Testis (tissue), 3 donors: ENCODE results near the gene FST. TPM values are rescaled to one million over a fixed set of nuclear protein-coding genes. Genes with fewer than 3 reads are reported as not detected.

Experiments used
- DNase-seq: peaks from one replicate; pipeline ENCODE4 v3.0.0-alpha.2; 2019
- H3K27ac ChIP-seq, 2 donors: fragments of 200-600 bp; sonication (generic); one replicate each; pipeline ENCODE4 v1.5.1; 2019
- H3K27me3 ChIP-seq: fragments of 200-600 bp; sonication (generic); one replicate; pipeline ENCODE4 v1.5.1; 2019
- H3K36me3 ChIP-seq: fragments of 200-600 bp; sonication (generic); one replicate; pipeline ENCODE4 v1.5.1; 2017; ENCODE audit warnings: low read depth; ENCODE audit errors: missing control alignments
- H3K4me1 ChIP-seq: fragments of 200-600 bp; sonication (generic); one replicate; pipeline ENCODE4 v1.5.1; 2019
- H3K4me3 ChIP-seq, 2 donors: fragments of 200-600 bp; sonication (generic); one replicate each; pipeline ENCODE4 v1.5.1; 2017 to 2019
- H3K9me3 ChIP-seq: fragments of 200-600 bp; sonication (generic); one replicate; pipeline ENCODE4 v1.5.1; 2017
- POLR2A ChIP-seq: fragments of 450-650 bp; IDR thresholded peaks from one replicate; pipeline ENCODE4 v1.6.1; 2017; ENCODE audit warnings: antibody characterized with exemption, mild to moderate bottlenecking, moderate library complexity
- WGBS, 2 donors: methylation state at CpG; one replicate each; pipeline ENCODE4 v1.1.5; 2018; 5-methylcytosine and 5-hydroxymethylcytosine counted together
- intact Hi-C: fragments of 100-400 bp; cut with DNase I; formaldehyde crosslinking; loops from one replicate; pipeline ENCODE4 v1.15.1; 2023; ENCODE audit warnings: low total_unique reads
- polyA plus RNA-seq: library from polyadenylated mRNA; stranded (reverse); fragments of 350-450 nt; fragmentation: Illumina TruSeq; extraction: RNeasy Lipid Tissue Mini Kit (QIAGEN cat#74804); gene quantifications from one replicate; pipeline ENCODE4 v1.2.3, GENCODE V29; 2014; ENCODE audit warnings: low read depth, low replicate concordance; ENCODE audit not compliant: insufficient read depth
- total RNA-seq, 2 donors: library from RNA; depleted of rRNA; stranded (reverse); fragments of >200 nt; gene quantifications; one replicate each; pipeline ENCODE4 v1.2.3, GENCODE V29; 2016
- TF ChIP-seq, protein P1 (sequence below), 3 experiments: fragments of 450-650 bp in 2 of 3; fragments of 200-600 bp in 1 of 3; sonication (generic) in 1 of 3; IDR thresholded peaks; one replicate each; pipeline ENCODE4 v1.5.1; 2016 to 2019; ENCODE audit warnings: antibody characterized with exemption in 3 of 3, mild to moderate bottlenecking in 2 of 3, moderate library complexity in 1 of 3

FST gene
- total and polyA plus RNA-seq, 3 donors from 2014 or later: 8.0 to 9.3 (median 8.7) TPM

DNA sequence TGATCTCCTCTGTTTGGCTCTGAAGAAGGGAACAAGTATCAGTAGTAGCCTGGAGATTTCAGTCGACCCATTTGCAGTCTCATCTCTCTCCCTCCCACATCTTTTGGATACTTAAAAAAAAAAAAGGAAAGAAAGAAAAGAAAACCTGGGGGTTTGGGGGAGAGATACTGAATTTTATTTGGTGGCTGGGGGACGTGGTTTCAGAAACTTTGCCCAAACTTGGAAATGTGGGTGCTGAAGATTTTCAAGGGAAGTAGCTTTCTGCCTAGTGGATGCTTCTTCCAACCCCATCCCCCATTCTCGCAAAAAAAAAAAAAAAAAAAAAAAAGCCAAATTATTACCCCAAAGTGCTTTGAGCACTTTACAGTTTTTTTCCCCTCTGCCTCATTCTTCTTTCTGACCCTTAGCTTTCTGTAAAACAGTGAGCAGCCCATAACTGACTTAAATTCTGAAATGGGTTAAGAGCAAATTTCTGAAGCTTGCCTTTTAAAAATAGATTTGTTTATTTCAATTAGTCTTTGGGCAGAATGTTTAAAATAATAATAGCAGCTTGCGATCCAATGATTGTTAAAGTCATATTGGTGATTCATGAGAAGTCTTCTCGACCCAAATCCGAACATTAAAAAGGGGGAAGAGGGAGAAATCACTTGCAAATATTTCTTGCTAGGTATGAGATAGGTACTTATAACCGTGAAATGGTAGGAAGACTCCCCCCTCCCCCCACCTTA is 894 bp downstream of the FST start:
- no peak for DNase-seq
- no peaks in the 10 kb centered on the region for H3K36me3 ChIP-seq
- H3K27ac ChIP-seq: peak overlapping the region; percentile 34 to 80
- intact Hi-C loops: no loop called here
- no peaks in the 10 kb centered on the region for H3K9me3 ChIP-seq
- no peaks in the 10 kb centered on the region for H3K4me1 ChIP-seq
- H3K4me3 ChIP-seq: peak overlapping the region; percentile 63 to 76
- H3K27me3 ChIP-seq: no peaks in the 10 kb centered on the region
- WGBS, 2 donors: 3 to 4% methylated on average over 7 of the region's 7 CpGs
- TF ChIP-seq POLR2A: no peak
- TF ChIP-seq, protein P1, sequence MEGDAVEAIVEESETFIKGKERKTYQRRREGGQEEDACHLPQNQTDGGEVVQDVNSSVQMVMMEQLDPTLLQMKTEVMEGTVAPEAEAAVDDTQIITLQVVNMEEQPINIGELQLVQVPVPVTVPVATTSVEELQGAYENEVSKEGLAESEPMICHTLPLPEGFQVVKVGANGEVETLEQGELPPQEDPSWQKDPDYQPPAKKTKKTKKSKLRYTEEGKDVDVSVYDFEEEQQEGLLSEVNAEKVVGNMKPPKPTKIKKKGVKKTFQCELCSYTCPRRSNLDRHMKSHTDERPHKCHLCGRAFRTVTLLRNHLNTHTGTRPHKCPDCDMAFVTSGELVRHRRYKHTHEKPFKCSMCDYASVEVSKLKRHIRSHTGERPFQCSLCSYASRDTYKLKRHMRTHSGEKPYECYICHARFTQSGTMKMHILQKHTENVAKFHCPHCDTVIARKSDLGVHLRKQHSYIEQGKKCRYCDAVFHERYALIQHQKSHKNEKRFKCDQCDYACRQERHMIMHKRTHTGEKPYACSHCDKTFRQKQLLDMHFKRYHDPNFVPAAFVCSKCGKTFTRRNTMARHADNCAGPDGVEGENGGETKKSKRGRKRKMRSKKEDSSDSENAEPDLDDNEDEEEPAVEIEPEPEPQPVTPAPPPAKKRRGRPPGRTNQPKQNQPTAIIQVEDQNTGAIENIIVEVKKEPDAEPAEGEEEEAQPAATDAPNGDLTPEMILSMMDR (IDR thresholded peaks at IDR 0.05): no peak

DNA sequence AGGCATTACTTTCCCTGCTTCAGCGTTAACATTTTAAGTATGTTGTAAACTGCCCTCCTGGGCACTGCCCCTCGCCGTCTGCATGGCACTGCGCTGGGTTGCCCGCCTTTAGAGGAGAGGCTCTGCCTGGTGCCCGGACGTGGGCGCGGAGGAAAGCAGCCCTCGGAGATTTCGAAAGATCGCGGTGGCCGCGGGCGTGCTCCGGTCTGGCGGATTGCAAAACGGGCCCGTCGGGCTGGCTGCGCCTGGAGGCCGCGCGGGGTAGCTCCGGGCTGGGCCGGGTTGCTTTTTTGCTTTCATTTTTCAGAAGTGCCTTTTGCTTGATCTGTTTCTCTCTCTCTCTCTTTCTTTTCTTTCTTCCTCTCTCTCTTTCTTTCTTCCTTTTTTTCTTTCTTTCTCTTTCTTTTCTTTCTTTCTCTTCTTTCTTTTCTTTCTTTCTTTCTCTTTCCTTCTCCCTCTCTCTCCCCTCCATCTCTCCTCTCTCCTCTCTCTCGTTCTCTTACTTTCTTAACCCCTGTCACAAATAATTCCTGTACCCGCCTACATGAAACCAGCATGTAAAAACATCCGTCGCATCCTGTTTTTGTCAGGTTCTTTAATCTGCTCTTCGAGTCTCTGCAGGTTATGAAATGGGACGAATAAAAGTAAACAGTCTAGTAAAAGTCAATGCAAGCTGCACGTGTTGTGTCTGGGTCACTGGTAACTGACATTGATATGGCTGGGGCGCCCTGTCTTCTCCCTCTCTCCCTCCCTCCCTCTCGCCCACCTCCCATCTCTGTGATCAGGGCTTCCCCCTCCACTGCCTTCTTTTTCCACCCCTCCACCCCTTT is 1.7 kb downstream of the FST start:
- Histone ChIP-seq H3K27me3 (no peaks in the 10 kb centered on the region), H3K9me3 (no peaks in the 10 kb centered on the region), H3K4me1 (no peaks in the 10 kb centered on the region), H3K36me3 (no peaks in the 10 kb centered on the region), H3K4me3 (peak overlapping the region; percentile 51 to 76), H3K27ac (peak overlapping the region; percentile 34 to 72)
- DNase-seq: peak; percentile 63
- intact Hi-C loops: no loop called here
- TF ChIP-seq, protein P1 (IDR thresholded peaks at IDR 0.05): peak in 1 of 3 experiments; percentile 23
- no peak for TF ChIP-seq POLR2A
- 0 to 1% methylated on average over 33 to 36 of the region's 36 CpGs for WGBS, 2 donors

DNA sequence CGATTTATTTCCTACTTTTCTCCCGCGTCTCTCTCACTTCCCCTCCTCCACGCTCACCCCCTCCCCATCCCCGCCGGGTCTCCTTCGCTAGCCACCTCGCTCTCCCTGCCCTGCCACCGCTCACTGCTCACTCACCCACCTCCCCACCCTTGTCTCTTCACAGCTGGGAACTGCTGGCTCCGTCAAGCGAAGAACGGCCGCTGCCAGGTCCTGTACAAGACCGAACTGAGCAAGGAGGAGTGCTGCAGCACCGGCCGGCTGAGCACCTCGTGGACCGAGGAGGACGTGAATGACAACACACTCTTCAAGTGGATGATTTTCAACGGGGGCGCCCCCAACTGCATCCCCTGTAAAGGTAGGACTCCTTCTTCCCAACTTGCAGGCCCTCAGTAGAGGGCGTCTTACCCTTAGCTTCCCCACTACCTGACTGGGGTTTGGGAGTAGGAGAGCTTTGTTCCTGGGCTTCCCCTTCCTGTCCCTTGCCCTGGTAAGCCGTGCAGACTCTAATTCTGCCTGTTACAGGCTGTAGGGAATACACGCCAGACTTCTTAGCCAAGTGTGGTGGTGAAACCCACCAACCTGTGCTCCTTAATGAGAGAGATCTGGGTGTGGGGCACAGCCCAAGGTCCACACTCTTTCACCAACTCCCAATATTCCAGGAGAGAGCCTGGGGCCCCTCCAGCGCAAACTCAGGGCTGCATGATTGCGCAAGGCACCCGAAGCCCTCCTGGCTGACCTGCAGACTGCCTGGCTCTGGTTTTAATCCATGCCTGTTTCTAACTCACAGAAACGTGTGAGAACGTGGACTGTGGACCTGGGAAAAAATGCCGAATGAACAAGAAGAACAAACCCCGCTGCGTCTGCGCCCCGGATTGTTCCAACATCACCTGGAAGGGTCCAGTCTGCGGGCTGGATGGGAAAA is 2.5 kb downstream of the FST start:
- Histone ChIP-seq H3K9me3 (no peaks in the 10 kb centered on the region), H3K27ac (no peak overlapping the region), H3K4me1 (no peaks in the 10 kb centered on the region), H3K36me3 (no peaks in the 10 kb centered on the region), H3K4me3 (peak overlapping the region; percentile 51 to 76), H3K27me3 (no peaks in the 10 kb centered on the region)
- intact Hi-C loops: no loop called here
- TF ChIP-seq, protein P1 (IDR thresholded peaks at IDR 0.05): no peak
- no peak for TF ChIP-seq POLR2A
- DNase-seq: peak; percentile 34
- 16 to 25% methylated on average over 32 to 35 of the region's 35 CpGs for WGBS, 2 donors

DNA sequence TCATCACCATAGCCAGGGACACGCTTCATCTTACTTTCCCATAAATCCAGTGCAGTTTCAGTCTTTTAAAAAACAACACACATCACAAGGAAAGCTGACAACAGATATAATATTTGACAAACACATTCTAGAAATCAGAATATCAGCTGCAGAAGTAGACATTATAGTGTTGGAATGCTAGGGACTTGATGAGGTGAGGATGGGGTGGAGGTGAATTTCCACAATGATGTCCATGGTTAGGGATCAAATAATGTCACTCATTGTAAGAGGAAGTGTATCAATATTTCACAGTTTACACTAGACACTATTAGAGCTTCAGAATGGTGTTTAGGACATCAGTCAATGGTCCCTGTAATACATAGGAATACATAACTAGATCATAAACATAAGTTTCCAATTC is 7.0 kb downstream of the FST start:
- H3K9me3 ChIP-seq: no peaks in the 10 kb centered on the region
- H3K27me3 ChIP-seq: no peaks in the 10 kb centered on the region
- H3K4me1 ChIP-seq: no peaks in the 10 kb centered on the region
- TF ChIP-seq POLR2A: no peak
- TF ChIP-seq, protein P1 (IDR thresholded peaks at IDR 0.05): no peak
- no peak overlapping the region for H3K4me3 ChIP-seq
- intact Hi-C loops: no loop called here
- H3K36me3 ChIP-seq: no peaks in the 10 kb centered on the region
- no peak overlapping the region for H3K27ac ChIP-seq
- no peak for DNase-seq
- 84 to 92% methylated on average over 1 of the region's 1 CpG for WGBS, 2 donors
